Hepatocyte (in vitro differentiated cells): ENCODE results near the gene SYNGR1. TPM values are rescaled to one million over a fixed set of nuclear protein-coding genes. Genes with fewer than 3 reads are reported as not detected.

Experiments
- DNase-seq: peaks from one replicate; pipeline ENCODE4 v3.0.0-alpha.2; 2016; ENCODE audit warnings: low spot score
- H2AFZ ChIP-seq: fragments of 200-600 bp; sonication (generic); 2 replicates; pipeline ENCODE4 v1.6.0; 2016; ENCODE audit warnings: antibody characterized with exemption, mild to moderate bottlenecking
- H3K27ac ChIP-seq: fragments of 200-600 bp; sonication (generic); 2 replicates; pipeline ENCODE4 v1.5.1; 2016; ENCODE audit warnings: mild to moderate bottlenecking
- H3K27me3 ChIP-seq: fragments of 200-600 bp; sonication (generic); 2 replicates; pipeline ENCODE4 v1.6.1; 2016
- H3K36me3 ChIP-seq: fragments of 200-600 bp; sonication (generic); replicated peaks from 2 replicates; pipeline ENCODE4 v1.5.1; 2016; ENCODE audit warnings: low read depth; ENCODE audit not compliant: insufficient read depth
- H3K4me1 ChIP-seq: fragments of 200-600 bp; sonication (generic); 2 replicates; pipeline ENCODE4 v1.5.1; 2016; ENCODE audit warnings: mild to moderate bottlenecking, moderate library complexity; ENCODE audit not compliant: insufficient read depth
- H3K4me2 ChIP-seq: fragments of 200-600 bp; sonication (generic); 2 replicates; pipeline ENCODE4 v1.6.0; 2016
- H3K4me3 ChIP-seq: fragments of 200-600 bp; sonication (generic); 2 replicates; pipeline ENCODE4 v1.5.1; 2016; ENCODE audit warnings: mild to moderate bottlenecking
- H3K79me2 ChIP-seq: fragments of 200-600 bp; sonication (generic); 2 replicates; pipeline ENCODE4 v1.6.0; 2017; ENCODE audit warnings: mild to moderate bottlenecking
- H3K9me2 ChIP-seq: fragments of 200-600 bp; sonication (generic); replicated peaks from 2 replicates; pipeline ENCODE4 v1.6.0; 2017; ENCODE audit warnings: mild to moderate bottlenecking; ENCODE audit not compliant: insufficient read depth
- H3K9me3 ChIP-seq: fragments of 200-600 bp; sonication (generic); 2 replicates; pipeline ENCODE4 v1.5.1; 2016; ENCODE audit warnings: low read depth, mild to moderate bottlenecking
- H4K20me1 ChIP-seq: fragments of 200-600 bp; sonication (generic); 2 replicates; pipeline ENCODE4 v1.6.0; 2016; ENCODE audit warnings: mild to moderate bottlenecking; ENCODE audit not compliant: insufficient read depth, poor library complexity, severe bottlenecking
- EZH2 ChIP-seq: fragments of 200-600 bp; sonication (generic); IDR thresholded peaks from 2 replicates; pipeline ENCODE4 v1.6.1; 2016; ENCODE audit warnings: antibody characterized with exemption, mild to moderate bottlenecking, borderline replicate concordance
- EZH2phosphoT487 ChIP-seq: fragments of 200-600 bp; sonication (generic); IDR thresholded peaks from one replicate; pipeline ENCODE4 v1.6.1; 2018; ENCODE audit warnings: antibody characterized with exemption, mild to moderate bottlenecking, low read depth, moderate library complexity; ENCODE audit not compliant: unreplicated experiment, severe bottlenecking
- WGBS: methylation state at CpG from one replicate; pipeline ENCODE4 v1.1.6; 2016; ENCODE audit warnings: low lambda C conversion rate; ENCODE audit errors: missing lambda C conversion rate; 5-methylcytosine and 5-hydroxymethylcytosine counted together
- polyA plus RNA-seq: library from polyadenylated mRNA; unstranded; fragments of >200 nt; fragmentation: Nextera tagmentation; extraction: Ambion mirVana; gene quantifications from 2 replicates; pipeline ENCODE4 v1.2.1, GENCODE V29; 2016
- total RNA-seq: library from RNA; depleted of rRNA; stranded (reverse); fragments of >200 nt; gene quantifications from 2 replicates; pipeline ENCODE4 v1.2.3, GENCODE V29; 2014
- TF ChIP-seq, protein P1 (sequence below): fragments of 200-600 bp; sonication (generic); IDR thresholded peaks from 2 replicates; pipeline ENCODE4 v1.5.1; 2016; ENCODE audit warnings: antibody characterized with exemption, mild to moderate bottlenecking; ENCODE audit not compliant: poor library complexity

The SYNGR1 gene
- total and polyA plus RNA-seq, 2 experiments from 2014 or later: 23.1 to 58.8 TPM

DNA sequence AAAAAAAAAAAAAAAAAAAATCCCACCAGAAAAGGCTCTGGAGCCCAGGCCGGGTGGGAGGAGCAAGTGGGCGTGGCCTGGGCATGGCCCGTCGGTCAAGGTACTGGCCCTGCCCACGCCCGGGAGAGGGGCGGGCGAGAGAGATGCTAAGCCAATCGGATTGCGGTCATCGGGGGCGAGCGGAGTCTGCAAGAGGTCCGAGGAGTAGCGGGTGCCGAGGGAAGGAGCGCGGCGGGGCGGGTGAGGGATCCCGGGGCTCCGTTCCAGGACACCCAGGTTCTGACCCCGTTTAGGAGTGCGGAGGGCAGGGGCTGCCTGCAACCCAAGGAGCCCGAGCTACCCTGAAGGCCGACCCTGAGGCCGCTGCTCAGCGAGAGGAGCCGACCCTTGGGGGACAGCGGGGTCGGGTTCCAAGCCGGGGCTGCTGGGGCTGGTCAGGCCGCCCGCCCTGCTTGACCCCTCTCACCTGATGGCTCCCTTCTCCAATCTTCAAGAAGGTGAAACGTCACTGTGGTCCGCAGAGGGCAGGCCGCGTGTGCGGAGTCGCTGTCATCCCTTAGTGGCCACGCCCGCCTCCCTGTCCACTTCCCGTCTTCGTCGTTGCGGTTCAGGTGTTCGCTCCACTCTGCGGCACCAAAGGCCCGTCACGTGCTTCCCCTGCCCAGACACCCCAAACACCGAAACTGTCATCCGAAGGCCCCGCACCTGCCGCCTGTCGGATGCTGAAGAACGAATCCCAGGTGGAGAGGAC lies 38.6 kb downstream of the SYNGR1 start:
- no peak overlapping the region for H3K27ac ChIP-seq

DNA sequence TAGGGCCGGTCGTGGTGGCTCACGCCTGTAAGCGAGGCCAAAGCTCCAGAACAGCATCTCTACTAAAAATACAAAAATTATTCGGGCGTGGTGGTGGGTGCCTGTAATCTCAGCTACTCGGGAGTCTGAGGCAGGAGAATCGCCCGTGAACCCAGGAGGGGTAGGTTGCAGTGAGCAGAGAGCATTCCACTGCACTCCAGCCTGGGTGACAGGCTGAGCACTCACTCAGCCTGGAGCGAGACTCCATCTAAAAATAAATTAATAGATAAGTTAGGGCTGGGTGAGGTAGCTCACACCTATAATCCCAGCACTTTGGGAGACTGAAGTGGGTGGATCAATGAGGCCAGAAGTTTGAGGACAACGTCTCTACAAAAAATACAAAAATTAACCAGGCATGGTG lies 39.6 kb downstream of the SYNGR1 start:
- no peaks in the 10 kb centered on the region for H3K9me3 ChIP-seq
- no peaks in the 10 kb centered on the region for H3K36me3 ChIP-seq
- no peak overlapping the region for H3K4me2 ChIP-seq
- WGBS: 88% methylated on average over 11 of the region's 11 CpGs
- no peak overlapping the region for H2AFZ ChIP-seq
- no peak overlapping the region for H3K27ac ChIP-seq
- TF ChIP-seq EZH2 (no peak), EZH2phosphoT487 (no peak)
- TF ChIP-seq, protein P1, sequence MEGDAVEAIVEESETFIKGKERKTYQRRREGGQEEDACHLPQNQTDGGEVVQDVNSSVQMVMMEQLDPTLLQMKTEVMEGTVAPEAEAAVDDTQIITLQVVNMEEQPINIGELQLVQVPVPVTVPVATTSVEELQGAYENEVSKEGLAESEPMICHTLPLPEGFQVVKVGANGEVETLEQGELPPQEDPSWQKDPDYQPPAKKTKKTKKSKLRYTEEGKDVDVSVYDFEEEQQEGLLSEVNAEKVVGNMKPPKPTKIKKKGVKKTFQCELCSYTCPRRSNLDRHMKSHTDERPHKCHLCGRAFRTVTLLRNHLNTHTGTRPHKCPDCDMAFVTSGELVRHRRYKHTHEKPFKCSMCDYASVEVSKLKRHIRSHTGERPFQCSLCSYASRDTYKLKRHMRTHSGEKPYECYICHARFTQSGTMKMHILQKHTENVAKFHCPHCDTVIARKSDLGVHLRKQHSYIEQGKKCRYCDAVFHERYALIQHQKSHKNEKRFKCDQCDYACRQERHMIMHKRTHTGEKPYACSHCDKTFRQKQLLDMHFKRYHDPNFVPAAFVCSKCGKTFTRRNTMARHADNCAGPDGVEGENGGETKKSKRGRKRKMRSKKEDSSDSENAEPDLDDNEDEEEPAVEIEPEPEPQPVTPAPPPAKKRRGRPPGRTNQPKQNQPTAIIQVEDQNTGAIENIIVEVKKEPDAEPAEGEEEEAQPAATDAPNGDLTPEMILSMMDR: no peak
- no peaks in the 10 kb centered on the region for H3K4me1 ChIP-seq
- DNase-seq: no peak
- no peak overlapping the region for H3K4me3 ChIP-seq
- no peaks in the 10 kb centered on the region for H3K27me3 ChIP-seq
- H3K9me2 ChIP-seq: no peaks in the 10 kb centered on the region
- no peaks in the 10 kb centered on the region for H4K20me1 ChIP-seq
- H3K79me2 ChIP-seq: no peaks in the 10 kb centered on the region

More for the DNA sequence above, 38.6 kb downstream of the SYNGR1 start:
- Histone ChIP-seq H3K4me3 (peak overlapping the region; percentile 17), H3K27me3 (no peaks in the 10 kb centered on the region), H3K36me3 (no peaks in the 10 kb centered on the region), H3K9me3 (no peaks in the 10 kb centered on the region), H3K4me2 (peak overlapping the region; percentile 96), H3K79me2 (no peaks in the 10 kb centered on the region), H2AFZ (peak overlapping the region; percentile 93), H4K20me1 (no peaks in the 10 kb centered on the region), H3K9me2 (no peaks in the 10 kb centered on the region), H3K4me1 (no peaks in the 10 kb centered on the region)
- DNase-seq: peak; percentile 93
- 4% methylated on average over 47 of the region's 56 CpGs for WGBS
- no peak for TF ChIP-seq EZH2
- TF ChIP-seq EZH2phosphoT487: no peak
- TF ChIP-seq, protein P1: no peak

DNA sequence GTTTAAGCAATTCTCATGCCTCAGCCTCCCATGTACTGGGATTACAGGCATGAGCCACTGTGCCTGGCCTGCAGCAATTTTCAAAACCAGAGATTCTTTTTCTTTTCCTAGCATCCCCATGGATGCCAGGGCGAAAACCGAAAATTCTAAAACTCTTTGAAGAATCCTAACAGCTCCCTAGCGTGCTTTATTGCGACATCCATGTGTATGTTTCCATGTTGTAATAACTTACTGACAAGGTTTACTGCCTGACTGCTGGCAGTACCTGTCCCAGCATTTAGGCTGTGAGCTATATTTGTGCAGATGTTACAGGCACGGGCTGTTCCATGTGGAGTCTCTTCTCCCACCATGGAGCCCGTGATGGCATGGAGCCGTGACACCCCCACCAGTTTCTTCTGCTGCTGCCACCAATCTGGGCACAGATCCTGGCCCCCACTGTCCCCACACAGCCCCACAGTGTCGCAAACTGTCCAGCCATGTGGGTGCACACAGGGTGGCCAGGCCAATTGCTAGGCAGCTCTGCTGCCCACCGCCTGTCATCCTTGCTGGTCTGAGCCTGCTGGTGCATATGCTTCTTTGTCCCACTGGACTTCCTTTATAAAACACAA lies 42.7 kb downstream of the SYNGR1 start:
- H3K4me2 ChIP-seq: no peak overlapping the region
- H3K27me3 ChIP-seq: no peaks in the 10 kb centered on the region
- H3K9me2 ChIP-seq: no peaks in the 10 kb centered on the region
- H3K79me2 ChIP-seq: no peaks in the 10 kb centered on the region
- no peak overlapping the region for H3K4me3 ChIP-seq
- DNase-seq: no peak
- no peak overlapping the region for H3K27ac ChIP-seq
- H4K20me1 ChIP-seq: no peaks in the 10 kb centered on the region
- H3K36me3 ChIP-seq: no peaks in the 10 kb centered on the region
- WGBS: 81% methylated on average over 9 of the region's 9 CpGs
- no peaks in the 10 kb centered on the region for H3K9me3 ChIP-seq
- no peak overlapping the region for H2AFZ ChIP-seq
- H3K4me1 ChIP-seq: no peaks in the 10 kb centered on the region
- no peak for TF ChIP-seq EZH2
- no peak for TF ChIP-seq EZH2phosphoT487
- TF ChIP-seq, protein P1: no peak
